Measurements from ENCODE around the gene USP36.
"Not testable (repeated sequence)": the region's sequence is repeated elsewhere in the genome, so short reads cannot be mapped to it uniquely, and the experiment has no call there.

The USP36 gene

GRCh38 chr17:78872486-78872885, 31.9 kb upstream of the USP36 start:
- DNase-seq (ENCODE audit: low spot score) = no peak

GRCh38 chr17:78870621-78871020, 30.0 kb upstream of the USP36 start:
- DNase-seq (ENCODE audit: low spot score) = no peak

- no peak for DNase-seq (ENCODE audit: low spot score)
Observed at GRCh38 chr17:78868391-78868790, 27.8 kb upstream of the USP36 start.

- DNase-seq (ENCODE audit: low spot score) = not testable (repeated sequence)
Observed at GRCh38 chr17:78867046-78867445, 26.4 kb upstream of the USP36 start.

GRCh38 chr17:78865682-78866390, 25.2 kb upstream of the USP36 start:
- peak; percentile 88 for DNase-seq (ENCODE audit: low spot score)

GRCh38 chr17:78864117-78864516, 23.5 kb upstream of the USP36 start:
- no peak for DNase-seq (ENCODE audit: low spot score)

- DNase-seq (ENCODE audit: low spot score) = peak; percentile 53
Observed at GRCh38 chr17:78862073-78863023, 21.7 kb upstream of the USP36 start.

- no peak for DNase-seq (ENCODE audit: low spot score)
Observed at GRCh38 chr17:78861229-78861628, 20.6 kb upstream of the USP36 start.

GRCh38 chr17:78859051-78859450, 18.4 kb upstream of the USP36 start:
- no peak for DNase-seq (ENCODE audit: low spot score)

GRCh38 chr17:78857266-78857665, 16.7 kb upstream of the USP36 start:
- DNase-seq (ENCODE audit: low spot score) = no peak

GRCh38 chr17:78855561-78856165, 15.0 kb upstream of the USP36 start:
- DNase-seq (ENCODE audit: low spot score) = no peak

GRCh38 chr17:78854508-78854907, 13.9 kb upstream of the USP36 start:
- DNase-seq (ENCODE audit: low spot score) = no peak

- DNase-seq (ENCODE audit: low spot score) = no peak
Observed at GRCh38 chr17:78853926-78854394, 13.3 kb upstream of the USP36 start.

GRCh38 chr17:78852709-78853121, 12.1 kb upstream of the USP36 start:
- DNase-seq (ENCODE audit: low spot score) = no peak

GRCh38 chr17:78849026-78849425, 8.4 kb upstream of the USP36 start:
- DNase-seq (ENCODE audit: low spot score) = no peak

- no peak for DNase-seq (ENCODE audit: low spot score)
Observed at GRCh38 chr17:78847052-78847451, 6.4 kb upstream of the USP36 start.

- DNase-seq (ENCODE audit: low spot score) = peak; percentile 64
Observed at GRCh38 chr17:78844301-78845005, 3.8 kb upstream of the USP36 start.

GRCh38 chr17:78842881-78843565, 2.4 kb upstream of the USP36 start:
- DNase-seq (ENCODE audit: low spot score) = no peak

GRCh38 chr17:78840530-78840779, 159 bp downstream of the USP36 start:
- DNase-seq (ENCODE audit: low spot score) = no peak

GRCh38 chr17:78839762-78840529, 668 bp downstream of the USP36 start:
- no peak for DNase-seq (ENCODE audit: low spot score)

GRCh38 chr17:78839235-78839761, 1.3 kb downstream of the USP36 start:
- DNase-seq (ENCODE audit: low spot score) = no peak

All from Ammon's horn (tissue), 1 donor.